ENCODE measurements around the gene TM4SF4. TPM values are rescaled to one million over a fixed set of nuclear protein-coding genes. Genes with fewer than 3 reads are reported as not detected.

The TM4SF4 gene
- total and polyA plus RNA-seq, 8 donors, result 18.9 to 411 (median 45.8) TPM

- WGBS, 2 donors, result 59 to 60% methylated on average over 14 of the region's 14 CpGs
- peaks cover 8 to 12% (median 9%) of the 10 kb centered on the region in 3 donors for H3K4me1 ChIP-seq
- DNase-seq (no peak), FAIRE-seq (no peak), ATAC-seq (peak in 3 of 4 donors; percentile 10 to 34 (median 12))
- no peaks in the 10 kb centered on the region for H3K36me3 ChIP-seq
- intact Hi-C loops (cut with DNase I), result loop anchor here in 2 of 3 donors (5.0 kb wide), 1 partner anchor 82 kb away; no protein-coding TSS in a partner anchor
- H3K27me3 ChIP-seq, result no peaks in the 10 kb centered on the region
- H3K27ac ChIP-seq, result peak overlapping the region in 3 of 4 donors; percentile 51 to 60 (median 54)
- TF ChIP-seq CTCF (IDR thresholded peaks at IDR 0.05), result no peak
- H3K9me3 ChIP-seq, result no peaks in the 10 kb centered on the region
- H3K4me3 ChIP-seq, result no peak overlapping the region
Measured at GRCh38 chr3:149479621-149480325, 5.3 kb downstream of the TM4SF4 start.

GRCh38 chr3:149480326-149481017 lies 6.0 kb downstream of the TM4SF4 start:
- TF ChIP-seq CTCF (IDR thresholded peaks at IDR 0.05), result peak; percentile 58 to 79 (median 70)
- H3K4me3 ChIP-seq, result no peak overlapping the region
- WGBS, 2 donors, result 56 to 60% methylated on average over 15 of the region's 15 CpGs
- H3K4me1 ChIP-seq, result peaks cover 8 to 9% (median 8%) of the 10 kb centered on the region in 3 donors
- H3K27me3 ChIP-seq, result no peaks in the 10 kb centered on the region
- FAIRE-seq (no peak), ATAC-seq (peak; percentile 88 to 98 (median 96)), DNase-seq (peak; percentile 80 to 89 (median 84))
- no peaks in the 10 kb centered on the region for H3K36me3 ChIP-seq
- intact Hi-C loops (cut with DNase I), result no loop called here
- H3K27ac ChIP-seq, result peak overlapping the region in 2 of 4 donors; percentile 54 to 60
- H3K9me3 ChIP-seq, result no peaks in the 10 kb centered on the region

- ATAC-seq, result no peak
- no peak for TF ChIP-seq CTCF (IDR thresholded peaks at IDR 0.05)
- Histone ChIP-seq H3K27ac (no peak overlapping the region), H3K4me3 (no peak overlapping the region), H3K36me3 (no peaks in the 10 kb centered on the region), H3K9me3 (no peaks in the 10 kb centered on the region), H3K27me3 (no peaks in the 10 kb centered on the region), H3K4me1 (peaks cover 8 to 9% (median 8%) of the 10 kb centered on the region in 3 donors)
- DNase-seq, result no peak
- FAIRE-seq, result no peak
- intact Hi-C loops (cut with DNase I), result no loop called here
- WGBS, 2 donors, result 74 to 76% methylated on average over 3 of the region's 3 CpGs
Measured at GRCh38 chr3:149481056-149481455, 6.6 kb downstream of the TM4SF4 start.

GRCh38 chr3:149481491-149481890 lies 7.0 kb downstream of the TM4SF4 start:
- H3K27ac ChIP-seq, result no peak overlapping the region
- no peaks in the 10 kb centered on the region for H3K27me3 ChIP-seq
- H3K36me3 ChIP-seq, result no peaks in the 10 kb centered on the region
- DNase-seq (no peak), ATAC-seq (no peak), FAIRE-seq (no peak)
- 69 to 78% methylated on average over 2 of the region's 2 CpGs for WGBS, 2 donors
- H3K4me3 ChIP-seq, result no peak overlapping the region
- intact Hi-C loops (cut with DNase I), result no loop called here
- no peaks in the 10 kb centered on the region for H3K9me3 ChIP-seq
- peaks cover 8 to 9% (median 8%) of the 10 kb centered on the region in 3 donors for H3K4me1 ChIP-seq
- no peak for TF ChIP-seq CTCF (IDR thresholded peaks at IDR 0.05)

Data from pancreas (tissue), 10 donors.